Measurements from ENCODE around the gene PDE11A.

DNA sequence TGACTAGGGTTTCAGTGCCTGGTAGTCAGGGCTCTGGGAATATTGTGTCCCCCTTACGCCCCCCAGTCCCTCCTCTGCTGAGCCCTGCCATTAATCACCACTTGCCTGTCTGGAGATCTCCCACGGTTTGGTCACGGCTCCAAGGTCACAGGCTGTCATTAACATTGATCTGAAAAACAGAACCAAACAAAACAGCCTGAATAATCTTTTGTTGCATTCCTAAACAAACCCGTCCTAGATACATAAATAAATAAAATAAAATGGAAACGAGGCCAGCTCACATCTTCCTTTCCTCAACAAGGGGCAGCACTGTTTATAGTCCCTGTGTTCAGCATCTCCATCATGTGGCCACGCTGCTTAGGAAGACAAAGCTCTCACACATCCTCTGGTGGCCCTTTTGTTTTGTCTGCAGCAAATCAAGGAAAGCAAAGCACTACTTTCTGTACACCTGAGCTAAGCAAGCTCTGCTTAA is 397.2 kb downstream of the PDE11A start:
- TF ChIP-seq NRF1 (IDR thresholded peaks at IDR 0.05; ENCODE audit: low read depth, low read length) (no peak), CHD2 (IDR thresholded peaks at IDR 0.05; ENCODE audit: low read length) (no peak)

All from H1 (cell line).